ENCODE results near the gene BLCAP.

The BLCAP gene

GRCh38 chr20:37570419-37570818 is 42.7 kb upstream of the BLCAP start:
- ATAC-seq, result no peak
- TF ChIP-seq, protein P1, sequence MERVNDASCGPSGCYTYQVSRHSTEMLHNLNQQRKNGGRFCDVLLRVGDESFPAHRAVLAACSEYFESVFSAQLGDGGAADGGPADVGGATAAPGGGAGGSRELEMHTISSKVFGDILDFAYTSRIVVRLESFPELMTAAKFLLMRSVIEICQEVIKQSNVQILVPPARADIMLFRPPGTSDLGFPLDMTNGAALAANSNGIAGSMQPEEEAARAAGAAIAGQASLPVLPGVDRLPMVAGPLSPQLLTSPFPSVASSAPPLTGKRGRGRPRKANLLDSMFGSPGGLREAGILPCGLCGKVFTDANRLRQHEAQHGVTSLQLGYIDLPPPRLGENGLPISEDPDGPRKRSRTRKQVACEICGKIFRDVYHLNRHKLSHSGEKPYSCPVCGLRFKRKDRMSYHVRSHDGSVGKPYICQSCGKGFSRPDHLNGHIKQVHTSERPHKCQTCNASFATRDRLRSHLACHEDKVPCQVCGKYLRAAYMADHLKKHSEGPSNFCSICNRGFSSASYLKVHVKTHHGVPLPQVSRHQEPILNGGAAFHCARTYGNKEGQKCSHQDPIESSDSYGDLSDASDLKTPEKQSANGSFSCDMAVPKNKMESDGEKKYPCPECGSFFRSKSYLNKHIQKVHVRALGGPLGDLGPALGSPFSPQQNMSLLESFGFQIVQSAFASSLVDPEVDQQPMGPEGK (CRISPR knock-in tag; IDR thresholded peaks at IDR 0.05; ENCODE audit: borderline replicate concordance), result no peak
- TF ChIP-seq TOX (CRISPR knock-in tag; IDR thresholded peaks at IDR 0.05; ENCODE audit: borderline replicate concordance), result no peak
- no peak for TF ChIP-seq ZC3H10 (CRISPR knock-in tag; IDR thresholded peaks at IDR 0.05)
- no peak for TF ChIP-seq ISL1 (CRISPR knock-in tag; IDR thresholded peaks at IDR 0.05)
- TF ChIP-seq ZFP30 (CRISPR knock-in tag; IDR thresholded peaks at IDR 0.05), result no peak
- TF ChIP-seq ARNTL (CRISPR knock-in tag; IDR thresholded peaks at IDR 0.05; ENCODE audit: borderline replicate concordance, low read depth), result no peak
- no peak for TF ChIP-seq BACH2 (CRISPR knock-in tag; IDR thresholded peaks at IDR 0.05; ENCODE audit: borderline replicate concordance)
- TF ChIP-seq PPARA (CRISPR knock-in tag; IDR thresholded peaks at IDR 0.05; ENCODE audit: borderline replicate concordance), result no peak
- TF ChIP-seq ZNF565 (CRISPR knock-in tag; conservative IDR thresholded peaks at IDR 0.05; ENCODE audit: low read depth), result no peak
- no peak for TF ChIP-seq TCF4 (CRISPR knock-in tag; IDR thresholded peaks at IDR 0.05; ENCODE audit: borderline replicate concordance)
- TF ChIP-seq POU6F1 (CRISPR knock-in tag; IDR thresholded peaks at IDR 0.05; ENCODE audit: borderline replicate concordance, low read depth), result no peak

GRCh38 chr20:37567671-37568588 is 40.3 kb upstream of the BLCAP start:
- no peak for ATAC-seq
- TF ChIP-seq GLIS3 (CRISPR knock-in tag; IDR thresholded peaks at IDR 0.05) (no peak), TOX (CRISPR knock-in tag; IDR thresholded peaks at IDR 0.05; ENCODE audit: borderline replicate concordance) (no peak), CSDC2 (CRISPR knock-in tag; IDR thresholded peaks at IDR 0.05) (no peak), ZNF565 (CRISPR knock-in tag; conservative IDR thresholded peaks at IDR 0.05; ENCODE audit: low read depth) (no peak)
- TF ChIP-seq, protein P1 (CRISPR knock-in tag; IDR thresholded peaks at IDR 0.05; ENCODE audit: borderline replicate concordance), result no peak

DNA sequence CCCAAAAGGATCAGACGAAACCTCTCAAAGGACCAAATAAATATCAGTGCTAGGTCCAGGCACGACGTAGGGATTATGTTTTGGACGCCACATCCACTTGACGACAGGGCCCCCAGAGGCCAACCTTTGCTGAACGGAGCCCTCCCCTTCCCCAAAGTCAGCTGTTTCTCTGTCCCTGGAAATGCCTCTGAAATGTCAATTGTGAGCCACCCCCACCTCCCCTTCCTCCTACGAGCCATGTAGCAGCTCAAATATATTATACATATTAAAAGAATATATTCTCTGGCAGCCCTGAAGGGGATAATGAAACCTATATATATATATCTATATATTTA is 39.6 kb upstream of the BLCAP start:
- TF ChIP-seq PPARA (CRISPR knock-in tag; IDR thresholded peaks at IDR 0.05; ENCODE audit: borderline replicate concordance) (no peak), TSHZ2 (CRISPR knock-in tag; IDR thresholded peaks at IDR 0.05) (no peak), TCF4 (CRISPR knock-in tag; IDR thresholded peaks at IDR 0.05; ENCODE audit: borderline replicate concordance) (no peak), ZC3H10 (CRISPR knock-in tag; IDR thresholded peaks at IDR 0.05) (no peak), TOX (CRISPR knock-in tag; IDR thresholded peaks at IDR 0.05; ENCODE audit: borderline replicate concordance) (no peak), ZNF70 (CRISPR knock-in tag; IDR thresholded peaks at IDR 0.05) (no peak), ARNTL (CRISPR knock-in tag; IDR thresholded peaks at IDR 0.05; ENCODE audit: borderline replicate concordance, low read depth) (no peak), GLIS3 (CRISPR knock-in tag; IDR thresholded peaks at IDR 0.05) (no peak), BACH2 (CRISPR knock-in tag; IDR thresholded peaks at IDR 0.05; ENCODE audit: borderline replicate concordance) (no peak), CREB5 (CRISPR knock-in tag; IDR thresholded peaks at IDR 0.05; ENCODE audit: low read depth) (no peak), POU6F1 (CRISPR knock-in tag; IDR thresholded peaks at IDR 0.05; ENCODE audit: borderline replicate concordance, low read depth) (no peak), SNAI2 (CRISPR knock-in tag; IDR thresholded peaks at IDR 0.05) (no peak)
- TF ChIP-seq, protein P1 (CRISPR knock-in tag; IDR thresholded peaks at IDR 0.05; ENCODE audit: borderline replicate concordance), result no peak
- ATAC-seq, result no peak

Measured in SK-N-SH treated with all-trans-retinoic acid at 6 μM for 48 hours (cell line).